ENCODE results near the gene STUB1. TPM values are rescaled to one million over a fixed set of nuclear protein-coding genes. Genes with fewer than 3 reads are reported as not detected.

Gene STUB1
- 129 TPM for polyA plus RNA-seq (2013, experiment 1 of 2; ENCODE audit: insufficient read length)
- polyA plus RNA-seq (2013, experiment 2 of 2; ENCODE audit: insufficient read length): 127 TPM

GRCh38 chr16:679814-680624 lies at the start of gene STUB1:
STUB1 (plus strand) TSS chr16:680410; CDS start chr16:680526, 116 bp downstream.
- peak; percentile 89 for DNase-seq

- DNase-seq: no peak
Measured at GRCh38 chr16:630815-631405, 49.3 kb upstream of the STUB1 start, which contains the start of gene WFIKKN1. WFIKKN1 (plus strand) TSS chr16:630985; CDS start chr16:631254, 269 bp downstream.

GRCh38 chr16:631808-632358 lies 48.3 kb upstream of the STUB1 start:
- no peak for DNase-seq

DNA sequence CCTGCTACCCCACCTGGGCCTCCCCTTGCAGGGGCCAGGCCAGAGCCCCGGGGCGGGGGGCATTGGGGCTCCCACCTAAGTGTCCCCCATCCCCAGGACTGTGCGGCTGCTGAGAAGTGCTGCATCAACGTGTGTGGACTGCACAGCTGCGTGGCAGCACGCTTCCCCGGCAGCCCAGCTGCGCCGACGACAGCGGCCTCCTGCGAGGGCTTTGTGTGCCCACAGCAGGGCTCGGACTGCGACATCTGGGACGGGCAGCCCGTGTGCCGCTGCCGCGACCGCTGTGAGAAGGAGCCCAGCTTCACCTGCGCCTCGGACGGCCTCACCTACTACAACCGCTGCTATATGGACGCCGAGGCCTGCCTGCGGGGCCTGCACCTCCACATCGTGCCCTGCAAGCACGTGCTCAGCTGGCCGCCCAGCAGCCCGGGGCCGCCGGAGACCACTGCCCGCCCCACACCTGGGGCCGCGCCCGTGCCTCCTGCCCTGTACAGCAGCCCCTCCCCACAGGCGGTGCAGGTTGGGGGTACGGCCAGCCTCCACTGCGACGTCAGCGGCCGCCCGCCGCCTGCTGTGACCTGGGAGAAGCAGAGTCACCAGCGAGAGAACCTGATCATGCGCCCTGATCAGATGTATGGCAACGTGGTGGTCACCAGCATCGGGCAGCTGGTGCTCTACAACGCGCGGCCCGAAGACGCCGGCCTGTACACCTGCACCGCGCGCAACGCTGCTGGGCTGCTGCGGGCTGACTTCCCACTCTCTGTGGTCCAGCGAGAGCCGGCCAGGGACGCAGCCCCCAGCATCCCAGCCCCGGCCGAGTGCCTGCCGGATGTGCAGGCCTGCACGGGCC lies 47.5 kb upstream of the STUB1 start:
- DNase-seq: no peak

DNA sequence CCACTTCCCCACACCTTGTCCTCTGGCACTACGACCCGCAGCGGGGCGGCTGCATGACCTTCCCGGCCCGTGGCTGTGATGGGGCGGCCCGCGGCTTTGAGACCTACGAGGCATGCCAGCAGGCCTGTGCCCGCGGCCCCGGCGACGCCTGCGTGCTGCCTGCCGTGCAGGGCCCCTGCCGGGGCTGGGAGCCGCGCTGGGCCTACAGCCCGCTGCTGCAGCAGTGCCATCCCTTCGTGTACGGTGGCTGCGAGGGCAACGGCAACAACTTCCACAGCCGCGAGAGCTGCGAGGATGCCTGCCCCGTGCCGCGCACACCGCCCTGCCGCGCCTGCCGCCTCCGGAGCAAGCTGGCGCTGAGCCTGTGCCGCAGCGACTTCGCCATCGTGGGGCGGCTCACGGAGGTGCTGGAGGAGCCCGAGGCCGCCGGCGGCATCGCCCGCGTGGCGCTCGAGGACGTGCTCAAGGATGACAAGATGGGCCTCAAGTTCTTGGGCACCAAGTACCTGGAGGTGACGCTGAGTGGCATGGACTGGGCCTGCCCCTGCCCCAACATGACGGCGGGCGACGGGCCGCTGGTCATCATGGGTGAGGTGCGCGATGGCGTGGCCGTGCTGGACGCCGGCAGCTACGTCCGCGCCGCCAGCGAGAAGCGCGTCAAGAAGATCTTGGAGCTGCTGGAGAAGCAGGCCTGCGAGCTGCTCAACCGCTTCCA lies 46.7 kb upstream of the STUB1 start:
- DNase-seq: no peak

GRCh38 chr16:634051-634670 lies 46.0 kb upstream of the STUB1 start:
- no peak for DNase-seq

DNA sequence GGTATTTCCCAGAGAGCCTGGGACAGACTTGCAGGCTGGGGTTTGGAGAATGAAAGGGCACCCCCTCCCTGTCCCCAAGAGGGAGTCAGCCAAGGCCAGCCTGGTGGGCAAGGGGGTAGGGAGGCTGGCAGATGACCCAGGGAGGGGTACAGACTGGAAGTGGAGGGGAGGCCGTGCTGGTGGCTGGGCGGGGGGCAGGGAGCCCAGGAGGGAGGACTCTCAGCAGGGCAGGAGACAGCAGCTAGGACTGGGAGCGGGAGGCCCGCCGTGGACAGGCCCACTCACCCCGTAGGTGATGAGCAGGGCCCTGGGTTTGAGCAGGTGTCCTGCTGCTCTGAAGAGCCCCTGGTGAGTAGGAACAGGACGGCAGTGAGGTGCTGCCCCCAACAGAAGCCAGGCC lies 45.2 kb upstream of the STUB1 start:
- DNase-seq: no peak

GRCh38 chr16:635573-636205 lies 44.5 kb upstream of the STUB1 start:
- no peak for DNase-seq

- peak; percentile 96 for DNase-seq
Measured at GRCh38 chr16:636206-637080, 43.8 kb upstream of the STUB1 start, which contains the start of gene METTL26. METTL26 (minus strand) TSS chr16:636305; CDS start chr16:636290, 15 bp downstream.

DNA sequence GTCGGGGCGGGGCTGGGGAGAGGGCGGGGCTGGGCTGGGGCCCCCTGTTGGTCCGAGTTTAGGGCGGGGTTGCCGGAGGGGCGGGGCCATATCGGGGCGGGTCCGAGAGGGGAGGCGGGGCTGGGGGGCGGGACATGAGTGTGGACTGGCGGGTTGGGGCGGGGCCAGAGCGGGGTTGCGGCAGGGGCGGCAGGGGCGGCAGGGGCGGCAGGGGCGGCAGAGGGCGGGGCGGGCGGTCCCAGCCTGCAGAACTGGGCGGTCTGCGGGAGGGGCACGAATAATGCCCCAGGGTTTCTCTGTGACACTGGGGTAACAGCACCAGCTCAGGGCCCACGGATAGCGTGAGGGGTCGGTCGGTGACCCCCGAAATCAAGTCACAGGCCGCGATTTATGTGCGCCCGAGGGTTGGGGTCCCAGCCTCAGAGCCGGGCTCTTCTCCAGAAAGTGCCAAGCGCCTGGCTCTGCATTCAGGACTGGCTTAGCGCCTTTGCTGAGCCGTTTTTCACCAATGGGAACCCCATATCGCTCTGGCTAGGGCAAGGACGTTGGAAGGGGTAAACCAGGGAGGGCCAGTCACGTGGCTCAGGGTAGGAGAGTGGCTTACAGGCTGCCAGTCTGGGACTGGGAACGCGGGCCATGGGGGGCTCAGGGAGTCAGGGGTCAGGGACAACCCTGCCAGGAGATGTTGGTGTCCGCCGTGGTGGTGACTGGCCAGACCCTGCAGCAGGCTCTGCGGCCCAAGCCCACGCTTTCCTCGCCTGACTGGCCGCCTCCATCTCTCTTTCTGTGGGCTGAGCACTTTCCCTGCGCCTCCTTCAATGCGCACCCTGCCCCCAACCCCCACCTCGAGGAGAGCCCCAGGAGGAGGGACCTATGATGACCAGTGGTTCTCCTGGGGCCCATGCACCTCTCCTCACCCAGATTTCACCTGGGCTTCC lies 42.9 kb upstream of the STUB1 start:
- peak; percentile 92 for DNase-seq

- DNase-seq: no peak
Measured at GRCh38 chr16:638034-638543, 42.1 kb upstream of the STUB1 start.

- DNase-seq: no peak
Measured at GRCh38 chr16:638836-639235, 41.4 kb upstream of the STUB1 start.

- DNase-seq: no peak
Measured at GRCh38 chr16:640614-641013, 39.6 kb upstream of the STUB1 start.

- peak; percentile 71 for DNase-seq
Measured at GRCh38 chr16:641326-642188, 38.7 kb upstream of the STUB1 start, which contains the start of gene MCRIP2. MCRIP2 (plus strand) TSS chr16:641828; CDS start chr16:641992, 164 bp downstream.

DNA sequence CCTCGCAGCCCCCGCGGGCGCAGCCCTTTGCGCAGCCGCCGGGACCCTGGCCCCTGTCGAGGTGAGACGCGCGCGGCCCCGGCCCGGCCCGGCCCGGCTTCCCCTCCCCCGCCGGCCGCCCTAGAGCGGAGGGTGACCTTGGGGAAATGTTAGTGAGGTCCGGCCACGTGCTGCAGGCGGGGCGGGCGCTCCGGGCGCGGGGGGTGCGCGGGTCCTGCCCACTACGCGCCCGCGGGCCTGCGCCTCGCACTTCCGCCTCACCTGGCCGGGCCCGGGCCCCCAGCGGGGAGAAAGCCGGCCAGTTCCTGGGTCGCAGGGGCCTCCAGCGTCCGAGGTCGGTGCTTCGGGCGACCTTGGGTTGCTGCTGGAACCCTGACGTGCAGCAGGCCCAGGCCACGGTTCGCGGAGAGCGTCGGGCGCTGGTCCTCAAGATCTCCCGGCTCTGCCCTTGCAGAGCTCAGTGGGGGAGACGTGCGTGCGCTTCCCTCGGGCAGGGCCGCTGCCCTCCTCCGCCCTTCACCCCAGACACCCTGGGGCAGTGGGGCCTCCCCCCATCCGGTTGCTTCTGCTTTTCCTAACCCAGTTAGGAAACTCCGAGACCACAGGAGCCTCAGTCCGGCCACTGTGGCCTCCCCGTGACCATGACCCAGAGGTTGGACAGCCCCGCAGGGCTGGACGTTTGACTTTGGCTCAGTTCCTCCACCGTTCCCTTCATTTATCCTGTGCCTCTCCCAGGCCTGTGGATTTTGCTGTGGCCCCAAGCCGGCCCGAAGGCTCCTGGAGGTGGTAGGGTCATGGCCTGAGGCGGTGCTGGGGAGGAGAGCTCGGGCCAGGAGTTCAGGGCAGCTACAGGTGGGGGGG lies 37.8 kb upstream of the STUB1 start:
- no peak for DNase-seq

DNA sequence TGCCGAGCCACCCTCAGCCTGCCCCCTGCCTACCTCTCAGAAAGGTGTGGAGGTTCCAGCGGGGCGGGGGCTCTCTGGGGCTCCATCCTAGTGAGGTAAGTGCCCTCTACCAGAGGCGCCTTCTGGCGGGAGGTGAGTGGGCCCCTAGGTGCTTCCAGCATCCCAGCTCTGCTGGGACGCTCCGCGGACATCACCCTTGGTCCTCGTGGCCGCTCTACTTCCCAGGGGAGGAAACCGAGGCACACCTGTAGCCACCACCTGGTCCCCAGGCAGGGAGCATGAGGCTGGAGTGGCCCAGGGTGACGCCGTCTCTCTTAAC lies 37.2 kb upstream of the STUB1 start:
- no peak for DNase-seq
